ENCODE data around the gene PLPP1.

The PLPP1 gene

GRCh38 chr5:55402199-55402598 is 132.6 kb downstream of the PLPP1 start:
- no peaks in the 10 kb centered on the region for H3K9me3 Mint-ChIP-seq (ENCODE audit: low read depth)
- H3K4me3 Mint-ChIP-seq, result no peak overlapping the region
- no peaks in the 10 kb centered on the region for H3K4me1 Mint-ChIP-seq (ENCODE audit: low read depth)
- no peak overlapping the region for H3K27ac Mint-ChIP-seq
- H3K36me3 Mint-ChIP-seq, result peaks cover 6% of the 10 kb centered on the region
- no peaks in the 10 kb centered on the region for H3K27me3 Mint-ChIP-seq

GRCh38 chr5:55393501-55394175 is 141.1 kb downstream of the PLPP1 start:
- no peaks in the 10 kb centered on the region for H3K27me3 Mint-ChIP-seq
- H3K36me3 Mint-ChIP-seq, result peaks cover 32% of the 10 kb centered on the region
- H3K9me3 Mint-ChIP-seq (ENCODE audit: low read depth), result no peaks in the 10 kb centered on the region
- H3K27ac Mint-ChIP-seq, result no peak overlapping the region
- H3K4me1 Mint-ChIP-seq (ENCODE audit: low read depth), result peaks cover 2% of the 10 kb centered on the region
- no peak overlapping the region for H3K4me3 Mint-ChIP-seq

DNA sequence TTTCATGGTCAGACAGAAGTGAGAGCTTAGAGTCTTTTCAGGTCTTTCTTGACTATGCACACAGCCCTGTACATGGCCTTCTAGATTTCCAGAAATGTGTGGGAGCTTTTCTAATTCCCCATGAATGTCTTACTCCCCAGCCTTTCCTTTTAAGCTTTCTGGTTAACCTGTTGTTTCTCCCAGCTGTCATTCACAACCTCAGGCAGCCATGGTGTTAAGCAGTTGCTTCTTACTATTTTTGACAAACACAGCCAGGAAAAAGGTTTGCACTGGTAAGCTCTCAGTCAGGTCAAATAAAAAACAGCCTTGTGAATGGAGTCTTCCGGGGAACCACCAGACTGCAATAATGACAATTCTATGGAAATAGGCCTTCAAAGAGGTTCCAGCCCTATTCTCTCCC is 142.1 kb downstream of the PLPP1 start:
- no peaks in the 10 kb centered on the region for H3K27me3 Mint-ChIP-seq
- H3K4me3 Mint-ChIP-seq, result no peak overlapping the region
- H3K4me1 Mint-ChIP-seq (ENCODE audit: low read depth), result peaks cover 2% of the 10 kb centered on the region
- no peaks in the 10 kb centered on the region for H3K9me3 Mint-ChIP-seq (ENCODE audit: low read depth)
- H3K27ac Mint-ChIP-seq, result no peak overlapping the region
- H3K36me3 Mint-ChIP-seq, result peaks cover 39% of the 10 kb centered on the region

- Mint-ChIP-seq H3K9me3 (ENCODE audit: low read depth) (no peaks in the 10 kb centered on the region), H3K36me3 (peaks cover 39% of the 10 kb centered on the region), H3K27me3 (no peaks in the 10 kb centered on the region), H3K4me1 (ENCODE audit: low read depth) (peaks cover 2% of the 10 kb centered on the region), H3K27ac (no peak overlapping the region), H3K4me3 (no peak overlapping the region)
These were observed 143.1 kb downstream of the PLPP1 start for GRCh38 chr5:55391707-55392106.

DNA sequence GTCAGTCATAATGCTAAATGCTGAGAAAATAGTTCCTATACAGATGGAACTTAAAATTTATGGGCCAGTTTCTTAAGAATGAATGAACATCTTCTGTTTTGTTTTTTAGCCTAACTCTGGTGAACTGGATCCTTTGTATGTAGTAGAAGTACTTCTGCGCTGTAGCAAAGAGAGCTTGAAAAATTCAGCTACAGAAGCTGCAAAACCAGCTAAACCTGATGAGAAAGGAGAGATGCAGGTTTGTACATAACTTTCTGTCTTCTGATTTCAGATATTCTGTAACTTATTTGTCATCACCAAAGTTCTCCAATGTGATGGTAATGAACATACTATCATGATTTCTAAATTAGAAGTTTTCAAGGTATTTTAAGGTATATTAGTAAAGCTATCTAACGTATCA is 146.9 kb downstream of the PLPP1 start:
- no peaks in the 10 kb centered on the region for H3K27me3 Mint-ChIP-seq
- no peak overlapping the region for H3K4me3 Mint-ChIP-seq
- H3K36me3 Mint-ChIP-seq, result peaks cover 54% of the 10 kb centered on the region
- no peak overlapping the region for H3K27ac Mint-ChIP-seq
- no peaks in the 10 kb centered on the region for H3K9me3 Mint-ChIP-seq (ENCODE audit: low read depth)
- H3K4me1 Mint-ChIP-seq (ENCODE audit: low read depth), result peaks cover 13% of the 10 kb centered on the region

DNA sequence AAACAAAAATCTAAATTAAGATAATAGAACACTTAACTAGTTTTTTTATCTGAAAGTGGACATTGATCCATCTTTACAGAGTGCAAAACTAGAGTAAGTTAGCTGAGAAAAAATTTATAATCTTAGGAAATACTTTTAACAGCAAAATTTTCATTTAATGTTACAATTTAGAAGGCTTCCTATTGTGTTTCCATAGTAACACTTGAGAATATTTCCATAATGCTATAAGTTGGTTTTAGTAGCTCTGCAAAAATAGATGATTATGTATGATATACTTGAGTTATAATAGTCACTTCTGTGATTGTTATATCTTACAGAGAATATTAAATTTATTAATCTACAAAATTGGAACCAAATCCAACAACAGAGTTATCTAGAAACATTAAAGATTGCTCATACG is 148.4 kb downstream of the PLPP1 start:
- no peak overlapping the region for H3K4me3 Mint-ChIP-seq
- peaks cover 52% of the 10 kb centered on the region for H3K36me3 Mint-ChIP-seq
- H3K4me1 Mint-ChIP-seq (ENCODE audit: low read depth), result peaks cover 13% of the 10 kb centered on the region
- H3K9me3 Mint-ChIP-seq (ENCODE audit: low read depth), result peaks cover 7% of the 10 kb centered on the region
- H3K27ac Mint-ChIP-seq, result no peak overlapping the region
- no peaks in the 10 kb centered on the region for H3K27me3 Mint-ChIP-seq

- no peaks in the 10 kb centered on the region for H3K27me3 Mint-ChIP-seq
- peaks cover 54% of the 10 kb centered on the region for H3K36me3 Mint-ChIP-seq
- peaks cover 7% of the 10 kb centered on the region for H3K9me3 Mint-ChIP-seq (ENCODE audit: low read depth)
- no peak overlapping the region for H3K27ac Mint-ChIP-seq
- peaks cover 13% of the 10 kb centered on the region for H3K4me1 Mint-ChIP-seq (ENCODE audit: low read depth)
- H3K4me3 Mint-ChIP-seq, result no peak overlapping the region
These were observed 148.9 kb downstream of the PLPP1 start for GRCh38 chr5:55385846-55386245.

GRCh38 chr5:55385227-55385626 is 149.5 kb downstream of the PLPP1 start:
- H3K36me3 Mint-ChIP-seq, result peaks cover 57% of the 10 kb centered on the region
- peak overlapping the region; percentile 22 for H3K27ac Mint-ChIP-seq
- H3K4me1 Mint-ChIP-seq (ENCODE audit: low read depth), result peaks cover 16% of the 10 kb centered on the region

GRCh38 chr5:55384072-55384471 is 150.7 kb downstream of the PLPP1 start:
- Mint-ChIP-seq H3K27ac (no peak overlapping the region), H3K4me1 (ENCODE audit: low read depth) (peaks cover 16% of the 10 kb centered on the region), H3K36me3 (peaks cover 55% of the 10 kb centered on the region), H3K9me3 (ENCODE audit: low read depth) (peaks cover 7% of the 10 kb centered on the region), H3K4me3 (no peak overlapping the region), H3K27me3 (no peaks in the 10 kb centered on the region)

More at GRCh38 chr5:55385227-55385626, 149.5 kb downstream of the PLPP1 start:
- Mint-ChIP-seq H3K4me3 (no peak overlapping the region), H3K9me3 (ENCODE audit: low read depth) (peaks cover 7% of the 10 kb centered on the region), H3K27me3 (no peaks in the 10 kb centered on the region)

DNA sequence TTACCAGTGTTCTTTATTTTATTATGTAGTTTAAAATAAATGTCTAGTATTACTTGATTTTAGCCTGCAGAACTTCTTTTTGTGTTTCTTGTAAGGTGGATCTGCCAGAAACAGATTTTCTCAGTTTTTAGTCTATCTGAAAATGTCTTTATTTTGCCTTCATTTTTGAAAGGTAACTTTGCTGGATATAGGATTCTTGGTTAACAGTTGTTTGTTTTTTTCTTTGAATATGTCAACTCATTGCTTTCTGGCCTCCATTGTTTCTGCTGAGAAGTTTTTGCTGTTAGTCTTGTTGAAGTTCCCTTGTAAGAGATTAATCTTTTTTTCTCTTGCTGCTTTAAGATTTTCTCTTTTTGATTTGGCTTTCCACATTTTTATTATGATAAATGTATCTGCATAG is 151.5 kb downstream of the PLPP1 start:
- H3K4me3 Mint-ChIP-seq, result no peak overlapping the region
- H3K4me1 Mint-ChIP-seq (ENCODE audit: low read depth), result peaks cover 16% of the 10 kb centered on the region
- H3K9me3 Mint-ChIP-seq (ENCODE audit: low read depth), result peaks cover 7% of the 10 kb centered on the region
- H3K27me3 Mint-ChIP-seq, result no peaks in the 10 kb centered on the region
- H3K36me3 Mint-ChIP-seq, result peaks cover 54% of the 10 kb centered on the region
- no peak overlapping the region for H3K27ac Mint-ChIP-seq

DNA sequence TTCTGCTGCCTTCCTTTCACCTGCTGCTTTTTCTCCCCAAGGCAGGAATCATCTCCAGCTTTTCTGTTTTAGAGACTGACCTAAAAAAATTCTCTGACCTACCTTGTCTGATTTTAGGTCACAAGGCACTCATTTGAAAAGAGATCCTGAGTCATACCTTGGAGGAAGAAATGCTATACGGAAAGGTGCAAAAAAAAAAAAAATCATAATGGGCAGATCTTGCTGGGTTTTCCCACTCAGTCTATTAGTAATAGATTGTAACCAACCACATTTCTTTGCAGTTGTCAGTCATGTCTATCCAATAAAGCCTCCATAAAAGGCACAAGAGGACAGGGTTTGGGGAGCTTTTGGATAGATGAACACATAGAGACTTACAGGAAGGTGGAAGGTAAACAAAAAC is 157.0 kb downstream of the PLPP1 start:
- peak overlapping the region; percentile 61 for H3K27ac Mint-ChIP-seq
- peaks cover 44% of the 10 kb centered on the region for H3K36me3 Mint-ChIP-seq
- H3K9me3 Mint-ChIP-seq (ENCODE audit: low read depth), result peaks cover 7% of the 10 kb centered on the region
- H3K4me1 Mint-ChIP-seq (ENCODE audit: low read depth), result peaks cover 5% of the 10 kb centered on the region
- H3K27me3 Mint-ChIP-seq, result no peaks in the 10 kb centered on the region
- H3K4me3 Mint-ChIP-seq, result no peak overlapping the region

Measured in activated naive CD8-positive, alpha-beta T cell (primary cell).